ENCODE results near the gene THRB. TPM values are rescaled to one million over a fixed set of nuclear protein-coding genes. Genes with fewer than 3 reads are reported as not detected.

Gene THRB
- total and polyA plus RNA-seq, 2 donors (not counting 3 experiments of a cell fraction or from before 2014, with no cell fraction given), result 0.06 TPM; not detected in 1

- Histone ChIP-seq H3K27me3 (ENCODE audit: control insufficient read depth in 2 of 2, insufficient read depth in 2 of 2, low read length in 2 of 2) (no peaks in the 10 kb centered on the region), H3K9me3 (replicated peaks; ENCODE audit: control insufficient read depth, insufficient read depth, low read length) (no peaks in the 10 kb centered on the region), H4K20me1 (replicated peaks; ENCODE audit: control insufficient read depth, extremely low read depth, insufficient read depth, low read length) (no peaks in the 10 kb centered on the region), H3K9me1 (replicated peaks; ENCODE audit: control insufficient read depth, extremely low read depth, insufficient read depth, low read length) (no peaks in the 10 kb centered on the region), H3K9ac (replicated peaks; ENCODE audit: extremely low read depth, insufficient read depth, low read length) (no peak overlapping the region), H3K27ac (ENCODE audit: insufficient read depth, low read depth, low read length) (no peak overlapping the region), H3K79me2 (ENCODE audit: control insufficient read depth, insufficient read depth, low read length) (no peaks in the 10 kb centered on the region), H2AFZ (ENCODE audit: low read depth, low read length) (no peak overlapping the region), H3K4me2 (ENCODE audit: insufficient read depth, low read length) (no peak overlapping the region), H3K4me1 (ENCODE audit: control insufficient read depth, extremely low read depth, insufficient read depth, low read length) (no peaks in the 10 kb centered on the region), H3K4me3 (replicated peaks in 1 of 3; ENCODE audit: insufficient read depth in 1 of 3, low read depth in 1 of 3, low read length in 3 of 3) (no peak overlapping the region), H3K36me3 (ENCODE audit: control insufficient read depth in 2 of 2, extremely low read depth in 1 of 2, insufficient read depth in 2 of 2, low read length in 2 of 2) (no peaks in the 10 kb centered on the region)
- ChIA-PET POLR2A (interaction anchor here (0.5 kb wide), 1 partner anchor 93 kb away, joined by 4 read pairs; no protein-coding TSS in a partner anchor), CTCF (no interaction called here)
- TF ChIP-seq GATA2 (IDR thresholded peaks at IDR 0.05; ENCODE audit: insufficient read depth, insufficient read length, low read depth, low read length) (no peak), POLR2A (IDR thresholded peaks at IDR 0.05; ENCODE audit: low read depth, low read length) (no peak), JUN (IDR thresholded peaks at IDR 0.05; ENCODE audit: borderline replicate concordance, insufficient read depth, insufficient read length, low read depth) (no peak), POLR2AphosphoS5 (IDR thresholded peaks at IDR 0.05; ENCODE audit: insufficient read depth, low read depth, low read length) (no peak), MYC (IDR thresholded peaks at IDR 0.05; ENCODE audit: low read depth, low read length) (no peak), MAX (IDR thresholded peaks at IDR 0.05; ENCODE audit: insufficient read depth, insufficient read length) (no peak), EZH2 (IDR thresholded peaks at IDR 0.05; ENCODE audit: borderline replicate concordance, low read depth, low read length, severe bottlenecking) (no peak), FOS (IDR thresholded peaks at IDR 0.05; ENCODE audit: borderline replicate concordance, insufficient read depth, low read length) (no peak), CTCF (IDR thresholded peaks at IDR 0.05; ENCODE audit: extremely low read depth in 1 of 2, insufficient read depth in 1 of 2, low read depth in 1 of 2, low read length in 2 of 2) (no peak)
- intact Hi-C loops (cut with micrococcal nuclease), result no loop called here
- FAIRE-seq (no peak), DNase-seq (ENCODE audit: low read depth, low spot score) (no peak)
- BruUV-seq (replicated peaks), result no TSS peak
- dilution Hi-C loops (cut with MboI; ENCODE audit: extremely low pct_ligation_motif_present, low sequenced_read_pairs), result no loop called here
Observed at GRCh38 chr3:24433838-24434591, 60.6 kb downstream of the THRB start.

Measured in endothelial cell of umbilical vein (primary cell).